DND-41 (cell line): ENCODE results near the gene TCF7L2.
A peak's percentile ranks its signal among the peaks of the same experiment; 100 is the strongest.

Source experiments
- ATAC-seq: fragments of 200-7000 bp; cut with Tn5 transposase; 3 replicates; pipeline ENCODE4 v1.9.1; 2021; ENCODE audit warnings: low read depth; ENCODE audit not compliant: insufficient read depth
- DNase-seq: peaks from one replicate; pipeline ENCODE4 v3.0.0-alpha.2; 2020
- H2AFZ ChIP-seq: 2 replicates; pipeline ENCODE4 v1.6.0; 2012; ENCODE audit warnings: low read depth, low read length
- H3K27ac ChIP-seq: 2 replicates; pipeline ENCODE4 v1.5.1; 2012; ENCODE audit warnings: low read length, inconsistent platforms
- H3K27me3 ChIP-seq: fragments of 200-600 bp; sonication (generic); 2 replicates; pipeline ENCODE4 v1.6.0; 2012; ENCODE audit warnings: low read length, mild to moderate bottlenecking, inconsistent platforms; ENCODE audit not compliant: insufficient read depth, poor library complexity
- H3K36me3 ChIP-seq: 2 replicates; pipeline ENCODE4 v1.5.1; 2012; ENCODE audit warnings: low read length, inconsistent platforms; ENCODE audit not compliant: insufficient read depth
- H3K4me1 ChIP-seq: 2 replicates; pipeline ENCODE4 v1.5.1; 2012; ENCODE audit warnings: mild to moderate bottlenecking, low read length; ENCODE audit not compliant: insufficient read depth
- H3K4me2 ChIP-seq: 2 replicates; pipeline ENCODE4 v1.6.0; 2012; ENCODE audit warnings: mild to moderate bottlenecking, moderate library complexity, low read length, inconsistent platforms; ENCODE audit not compliant: insufficient read depth
- H3K4me3 ChIP-seq, 2 experiments: fragments of 200-600 bp in 1 of 2; shearing (Covaris generic) in 1 of 2; 2 replicates each; pipeline ENCODE4 v1.5.1; 2012 to 2016; ENCODE audit warnings: inconsistent platforms in 2 of 2, low read length in 2 of 2, mild to moderate bottlenecking in 2 of 2, low read depth in 1 of 2, moderate library complexity in 1 of 2
- H3K79me2 ChIP-seq: 2 replicates; pipeline ENCODE4 v1.6.0; 2012; ENCODE audit warnings: low read length, inconsistent platforms; ENCODE audit not compliant: insufficient read depth
- H3K9ac ChIP-seq: 2 replicates; pipeline ENCODE4 v1.6.0; 2012; ENCODE audit warnings: low read depth, mild to moderate bottlenecking, inconsistent platforms, low read length, moderate library complexity
- H3K9me3 ChIP-seq: 2 replicates; pipeline ENCODE4 v1.5.1; 2012; ENCODE audit warnings: low read length, moderate library complexity, mild to moderate bottlenecking, inconsistent platforms; ENCODE audit not compliant: insufficient read depth, severe bottlenecking
- H4K20me1 ChIP-seq: 2 replicates; pipeline ENCODE4 v1.6.0; 2012; ENCODE audit warnings: low read length; ENCODE audit not compliant: insufficient read depth
- EZH2 ChIP-seq: IDR thresholded peaks from 3 replicates; pipeline ENCODE4 v1.6.1; 2012; ENCODE audit warnings: borderline replicate concordance, low read depth, mild to moderate bottlenecking, moderate library complexity, low read length, inconsistent platforms; ENCODE audit not compliant: severe bottlenecking
- TF ChIP-seq, protein P1 (sequence below): IDR thresholded peaks from 2 replicates; pipeline ENCODE4 v1.5.1; 2012; ENCODE audit warnings: borderline replicate concordance, low read length, moderate library complexity, mild to moderate bottlenecking; ENCODE audit not compliant: poor library complexity, severe bottlenecking; ENCODE audit errors: extremely low read depth

TCF7L2 gene

DNA sequence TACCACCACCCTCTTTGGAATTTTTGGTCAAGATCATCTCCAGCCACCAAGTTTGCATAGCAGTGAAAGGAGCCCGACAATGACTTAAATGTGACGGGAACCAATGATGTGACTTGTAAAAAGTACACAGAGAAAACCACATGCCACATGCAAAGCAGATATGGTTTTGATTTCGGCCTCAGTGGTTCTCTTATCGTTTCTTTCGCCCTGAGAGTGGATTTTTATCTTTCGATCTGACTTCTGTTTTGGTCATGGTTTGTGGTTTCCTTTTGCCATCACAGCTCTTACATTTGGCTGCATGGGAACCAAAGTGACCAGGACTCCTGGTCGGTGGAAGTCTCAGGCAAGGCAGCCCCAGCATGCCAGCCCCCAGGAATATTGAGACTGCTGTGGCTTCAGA, 31.5 kb downstream of the TCF7L2 start:
- H3K27me3 ChIP-seq: no peaks in the 10 kb centered on the region
- no peak overlapping the region for H3K27ac ChIP-seq
- H4K20me1 ChIP-seq: peaks cover 76% of the 10 kb centered on the region
- peaks cover 24% of the 10 kb centered on the region for H3K4me1 ChIP-seq
- no peak overlapping the region for H3K4me2 ChIP-seq
- no peak overlapping the region for H3K4me3 ChIP-seq
- H2AFZ ChIP-seq: no peak overlapping the region
- peaks cover 62% of the 10 kb centered on the region for H3K79me2 ChIP-seq
- TF ChIP-seq EZH2: no peak
- TF ChIP-seq, protein P1, sequence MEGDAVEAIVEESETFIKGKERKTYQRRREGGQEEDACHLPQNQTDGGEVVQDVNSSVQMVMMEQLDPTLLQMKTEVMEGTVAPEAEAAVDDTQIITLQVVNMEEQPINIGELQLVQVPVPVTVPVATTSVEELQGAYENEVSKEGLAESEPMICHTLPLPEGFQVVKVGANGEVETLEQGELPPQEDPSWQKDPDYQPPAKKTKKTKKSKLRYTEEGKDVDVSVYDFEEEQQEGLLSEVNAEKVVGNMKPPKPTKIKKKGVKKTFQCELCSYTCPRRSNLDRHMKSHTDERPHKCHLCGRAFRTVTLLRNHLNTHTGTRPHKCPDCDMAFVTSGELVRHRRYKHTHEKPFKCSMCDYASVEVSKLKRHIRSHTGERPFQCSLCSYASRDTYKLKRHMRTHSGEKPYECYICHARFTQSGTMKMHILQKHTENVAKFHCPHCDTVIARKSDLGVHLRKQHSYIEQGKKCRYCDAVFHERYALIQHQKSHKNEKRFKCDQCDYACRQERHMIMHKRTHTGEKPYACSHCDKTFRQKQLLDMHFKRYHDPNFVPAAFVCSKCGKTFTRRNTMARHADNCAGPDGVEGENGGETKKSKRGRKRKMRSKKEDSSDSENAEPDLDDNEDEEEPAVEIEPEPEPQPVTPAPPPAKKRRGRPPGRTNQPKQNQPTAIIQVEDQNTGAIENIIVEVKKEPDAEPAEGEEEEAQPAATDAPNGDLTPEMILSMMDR: no peak
- no peaks in the 10 kb centered on the region for H3K9me3 ChIP-seq
- 0 out of 3 replicates have a peak, but pooled peaks have one; percentile 39 for ATAC-seq
- DNase-seq: peak; percentile 11
- no peaks in the 10 kb centered on the region; the same call in 1 of the 2 replicates for H3K36me3 ChIP-seq
- no peak overlapping the region for H3K9ac ChIP-seq

DNA sequence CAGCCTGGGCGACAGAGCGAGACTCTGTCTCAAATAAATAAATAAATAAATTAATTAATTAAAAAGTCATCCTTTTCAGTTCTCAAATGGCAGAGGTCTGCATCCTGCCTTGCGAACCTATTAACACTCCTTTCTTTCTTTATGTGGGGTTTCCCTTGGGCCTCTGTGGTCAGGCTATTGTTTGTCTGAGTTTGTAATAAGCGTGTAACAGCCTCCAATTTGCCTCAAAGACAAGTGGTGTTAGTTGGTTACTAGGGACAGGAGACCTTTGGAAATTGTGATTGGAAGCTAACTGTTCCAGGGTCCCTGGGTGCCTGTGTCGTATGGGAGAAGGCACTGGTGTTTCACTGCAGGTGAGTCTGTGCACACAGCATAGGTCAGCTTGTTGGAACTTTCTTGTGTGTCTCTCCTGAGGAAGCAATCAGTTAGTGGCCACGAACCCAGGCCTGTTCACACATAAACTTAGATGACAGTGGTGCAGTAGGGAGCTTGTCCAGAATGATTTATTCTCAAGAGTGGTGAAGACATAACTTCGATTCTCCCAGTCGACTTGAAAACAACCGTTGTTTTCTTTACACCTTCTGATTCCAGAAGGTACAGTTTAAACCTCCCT, 33.5 kb downstream of the TCF7L2 start:
- no peak overlapping the region for H3K27ac ChIP-seq
- no peak overlapping the region for H3K4me3 ChIP-seq
- no peak overlapping the region for H2AFZ ChIP-seq
- no peak overlapping the region for H3K9ac ChIP-seq
- H3K9me3 ChIP-seq: no peaks in the 10 kb centered on the region
- H3K36me3 ChIP-seq: no peaks in the 10 kb centered on the region; the same call in 1 of the 2 replicates
- no peak overlapping the region for H3K4me2 ChIP-seq
- H3K79me2 ChIP-seq: peaks cover 67% of the 10 kb centered on the region
- H3K27me3 ChIP-seq: no peaks in the 10 kb centered on the region
- H3K4me1 ChIP-seq: peaks cover 27% of the 10 kb centered on the region
- H4K20me1 ChIP-seq: peaks cover 80% of the 10 kb centered on the region
- TF ChIP-seq EZH2: no peak
- TF ChIP-seq, protein P1: no peak
- no peak for DNase-seq
- no peak for ATAC-seq

DNA sequence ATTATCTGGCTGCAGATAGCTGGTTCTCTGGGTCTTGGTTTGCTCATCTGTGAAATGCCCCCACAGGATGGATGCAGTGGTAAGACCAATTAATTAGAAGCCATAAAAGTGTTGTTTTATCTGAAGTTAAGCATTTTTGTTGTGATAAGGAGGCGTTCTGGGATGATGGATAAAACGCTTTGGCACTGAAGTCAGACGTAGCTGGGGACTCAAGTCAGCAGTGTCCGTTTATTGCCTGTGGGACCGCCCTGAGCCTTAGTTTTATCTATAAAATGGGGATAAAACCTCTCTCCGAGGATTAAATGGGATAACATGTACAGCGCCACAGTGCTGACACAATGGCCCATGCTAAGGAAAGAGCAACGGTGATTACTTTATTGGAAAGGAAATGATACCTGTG, 34.7 kb downstream of the TCF7L2 start:
- H3K79me2 ChIP-seq: peaks cover 73% of the 10 kb centered on the region
- no peak overlapping the region for H2AFZ ChIP-seq
- no peaks in the 10 kb centered on the region for H3K27me3 ChIP-seq
- peaks cover 84% of the 10 kb centered on the region for H4K20me1 ChIP-seq
- no peaks in the 10 kb centered on the region for H3K36me3 ChIP-seq
- ATAC-seq (no peak), DNase-seq (no peak)
- no peaks in the 10 kb centered on the region for H3K9me3 ChIP-seq
- peaks cover 27% of the 10 kb centered on the region for H3K4me1 ChIP-seq
- H3K4me2 ChIP-seq: no peak overlapping the region
- H3K9ac ChIP-seq: no peak overlapping the region
- TF ChIP-seq, protein P1: no peak
- no peak for TF ChIP-seq EZH2
- no peak overlapping the region for H3K27ac ChIP-seq
- H3K4me3 ChIP-seq: no peak overlapping the region
